Loucy (cell line): ENCODE measurements around the gene MID1IP1.

Source experiments
- CTCF ChIP-seq: fragments of 200-600 bp; sonication (generic); conservative IDR thresholded peaks from 2 replicates; pipeline ENCODE4 v1.5.1; 2014; ENCODE audit warnings: mild to moderate bottlenecking, antibody characterized with exemption, low read length
- EZH2phosphoT487 ChIP-seq: fragments of 200-600 bp; IDR thresholded peaks from 2 replicates; pipeline ENCODE4 v1.6.1; 2018; ENCODE audit warnings: antibody characterized with exemption, mild to moderate bottlenecking, moderate library complexity, borderline replicate concordance

GRCh38 chrX:38831949-38832348 is 30.7 kb downstream of the MID1IP1 start:
- no peak for TF ChIP-seq CTCF
- no peak for TF ChIP-seq EZH2phosphoT487
